ENCODE data around the gene MORN1. TPM values are rescaled to one million over a fixed set of nuclear protein-coding genes. Genes with fewer than 3 reads are reported as not detected.

Gene MORN1
- total and polyA plus RNA-seq, 2 donors (not counting 3 experiments of a cell fraction or from before 2014, with no cell fraction given): 4.3 to 6.4 TPM

DNA sequence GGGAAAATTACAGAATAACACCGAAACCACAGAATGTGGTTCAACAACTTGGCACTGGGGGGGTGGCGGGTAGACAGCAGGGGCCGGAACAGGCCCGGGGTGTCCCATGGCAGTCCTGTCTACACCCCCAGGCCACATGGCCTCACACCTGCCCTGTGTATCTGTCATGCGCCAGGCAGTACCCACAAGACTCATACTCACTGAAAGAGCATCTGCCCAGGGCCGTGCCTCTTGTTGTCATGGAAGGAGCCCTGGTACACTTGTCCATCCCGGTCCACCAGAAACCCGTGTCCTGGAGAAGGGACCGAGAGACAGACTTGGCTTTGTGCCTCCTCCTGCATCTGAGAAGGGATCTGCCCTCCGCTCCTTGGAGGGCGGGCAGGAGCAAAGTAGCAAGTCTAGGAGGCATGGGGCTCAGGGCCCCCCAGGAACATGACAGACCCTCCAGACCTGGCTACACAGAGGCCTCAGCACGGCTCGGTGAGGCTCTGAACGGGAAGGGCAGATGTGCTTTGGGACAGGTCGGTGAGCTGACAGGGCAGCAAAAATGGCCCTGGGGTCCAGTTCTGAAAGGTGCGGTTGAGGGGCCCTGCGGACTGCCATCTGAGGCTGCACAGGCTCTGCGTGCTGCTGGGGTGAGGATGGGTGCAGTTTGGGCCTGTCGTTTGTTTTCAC is 5.6 kb downstream of the MORN1 start:
- no TSS peak for BruUV-seq (replicated peaks)
- POLR2A ChIA-PET: no interaction called here
- Histone ChIP-seq H4K20me1 (replicated peaks; ENCODE audit: control insufficient read depth, extremely low read depth, insufficient read depth, low read length) (no peaks in the 10 kb centered on the region), H3K27me3 (ENCODE audit: control insufficient read depth in 2 of 2, insufficient read depth in 2 of 2, low read length in 2 of 2) (no peaks in the 10 kb centered on the region), H3K9me1 (replicated peaks; ENCODE audit: control insufficient read depth, extremely low read depth, insufficient read depth, low read length) (no peaks in the 10 kb centered on the region), H3K9me3 (replicated peaks; ENCODE audit: control insufficient read depth, insufficient read depth, low read length) (no peaks in the 10 kb centered on the region), H3K27ac (ENCODE audit: insufficient read depth, low read depth, low read length) (no peak overlapping the region), H3K79me2 (ENCODE audit: control insufficient read depth, insufficient read depth, low read length) (no peaks in the 10 kb centered on the region), H3K4me3 (replicated peaks in 1 of 3; ENCODE audit: insufficient read depth in 1 of 3, low read depth in 1 of 3, low read length in 3 of 3) (no peak overlapping the region), H3K36me3 (ENCODE audit: control insufficient read depth in 2 of 2, extremely low read depth in 1 of 2, insufficient read depth in 2 of 2, low read length in 2 of 2) (no peaks in the 10 kb centered on the region), H3K4me1 (ENCODE audit: control insufficient read depth, extremely low read depth, insufficient read depth, low read length) (peaks cover 5% of the 10 kb centered on the region), H3K9ac (replicated peaks; ENCODE audit: extremely low read depth, insufficient read depth, low read length) (no peak overlapping the region), H3K4me2 (ENCODE audit: insufficient read depth, low read length) (no peak overlapping the region), H2AFZ (ENCODE audit: low read depth, low read length) (no peak overlapping the region)
- FAIRE-seq: no peak
- CTCF ChIA-PET: interaction anchor here (8.9 kb wide), 1 partner anchor 186 kb away, joined by 631 read pairs; the partner anchor contains the start of gene FAAP20
- intact Hi-C loops (cut with micrococcal nuclease) (no loop called here), dilution Hi-C loops (cut with MboI; ENCODE audit: extremely low pct_ligation_motif_present, low sequenced_read_pairs) (no loop called here)
- DNase-seq (ENCODE audit: low read depth, low spot score): no peak
- TF ChIP-seq MAX (IDR thresholded peaks at IDR 0.05; ENCODE audit: insufficient read depth, insufficient read length): no peak
- TF ChIP-seq FOS (IDR thresholded peaks at IDR 0.05; ENCODE audit: borderline replicate concordance, insufficient read depth, low read length): no peak
- no peak for TF ChIP-seq POLR2A (IDR thresholded peaks at IDR 0.05; ENCODE audit: low read depth, low read length)
- no peak for TF ChIP-seq JUN (IDR thresholded peaks at IDR 0.05; ENCODE audit: borderline replicate concordance, insufficient read depth, insufficient read length, low read depth)
- no peak for TF ChIP-seq MYC (IDR thresholded peaks at IDR 0.05; ENCODE audit: low read depth, low read length)
- no peak for TF ChIP-seq GATA2 (IDR thresholded peaks at IDR 0.05; ENCODE audit: insufficient read depth, insufficient read length, low read depth, low read length)
- no peak for TF ChIP-seq POLR2AphosphoS5 (IDR thresholded peaks at IDR 0.05; ENCODE audit: insufficient read depth, low read depth, low read length)
